Loucy (cell line): ENCODE measurements around the gene APOBEC3G.

Experiments used
- EZH2phosphoT487 ChIP-seq: fragments of 200-600 bp; IDR thresholded peaks from 2 replicates; pipeline ENCODE4 v1.6.1; 2018; ENCODE audit warnings: antibody characterized with exemption, mild to moderate bottlenecking, moderate library complexity, borderline replicate concordance
- TF ChIP-seq, protein P1 (sequence below): fragments of 200-600 bp; sonication (generic); conservative IDR thresholded peaks from 2 replicates; pipeline ENCODE4 v1.5.1; 2014; ENCODE audit warnings: mild to moderate bottlenecking, antibody characterized with exemption, low read length

DNA sequence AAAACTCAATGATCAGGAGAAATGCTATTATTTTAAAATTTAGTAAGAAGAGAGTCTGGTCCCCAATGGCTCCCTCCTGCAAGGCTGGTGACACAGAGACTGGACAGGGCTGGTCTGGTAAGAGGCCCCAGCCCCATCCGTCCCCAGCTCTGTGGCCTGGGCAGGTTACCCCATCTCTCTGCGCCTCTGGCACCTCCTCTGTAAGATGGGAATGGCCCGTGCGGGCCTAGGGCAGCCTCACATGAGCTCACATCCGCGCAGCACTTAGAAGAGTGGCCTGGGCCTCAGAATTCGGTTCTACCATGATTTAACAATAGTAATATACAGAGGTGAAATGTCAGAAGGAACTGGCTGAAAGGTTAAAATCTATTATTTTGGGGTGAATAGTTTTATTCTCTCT lies 35.2 kb upstream of the APOBEC3G start:
- TF ChIP-seq, protein P1, sequence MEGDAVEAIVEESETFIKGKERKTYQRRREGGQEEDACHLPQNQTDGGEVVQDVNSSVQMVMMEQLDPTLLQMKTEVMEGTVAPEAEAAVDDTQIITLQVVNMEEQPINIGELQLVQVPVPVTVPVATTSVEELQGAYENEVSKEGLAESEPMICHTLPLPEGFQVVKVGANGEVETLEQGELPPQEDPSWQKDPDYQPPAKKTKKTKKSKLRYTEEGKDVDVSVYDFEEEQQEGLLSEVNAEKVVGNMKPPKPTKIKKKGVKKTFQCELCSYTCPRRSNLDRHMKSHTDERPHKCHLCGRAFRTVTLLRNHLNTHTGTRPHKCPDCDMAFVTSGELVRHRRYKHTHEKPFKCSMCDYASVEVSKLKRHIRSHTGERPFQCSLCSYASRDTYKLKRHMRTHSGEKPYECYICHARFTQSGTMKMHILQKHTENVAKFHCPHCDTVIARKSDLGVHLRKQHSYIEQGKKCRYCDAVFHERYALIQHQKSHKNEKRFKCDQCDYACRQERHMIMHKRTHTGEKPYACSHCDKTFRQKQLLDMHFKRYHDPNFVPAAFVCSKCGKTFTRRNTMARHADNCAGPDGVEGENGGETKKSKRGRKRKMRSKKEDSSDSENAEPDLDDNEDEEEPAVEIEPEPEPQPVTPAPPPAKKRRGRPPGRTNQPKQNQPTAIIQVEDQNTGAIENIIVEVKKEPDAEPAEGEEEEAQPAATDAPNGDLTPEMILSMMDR: no peak
- TF ChIP-seq EZH2phosphoT487: no peak
